Activated CD8-positive, alpha-beta T cell treated with anti-CD3 and anti-CD28 coated beads, Interleukin-2, amount 10 ng/mL, durations not matched to agents 7 days and 5 days (primary cell): Measurements from ENCODE around the gene EGLN1. TPM values are rescaled to one million over a fixed set of nuclear protein-coding genes. Genes with fewer than 3 reads are reported as not detected.
A peak's percentile ranks its signal among the peaks of the same experiment; 100 is the strongest.

Experiments
- ATAC-seq: fragments of 150-1000 bp; cut with Tn5 transposase; one replicate; pipeline ENCODE4 v1.10.0; 2021; ENCODE audit warnings: moderate library complexity
- CTCF ChIA-PET: fragments of 350-600 bp; sonication (Branson Sonifier 250); formaldehyde crosslinking; loops from one replicate; lab custom pipeline; 2021; ENCODE audit warnings: antibody characterized with exemption; lab: Charles Lee
- POLR2A ChIA-PET: fragments of 350-600 bp; sonication (Branson Sonifier 250); formaldehyde crosslinking; loops from one replicate; lab custom pipeline; 2021; ENCODE audit warnings: antibody characterized with exemption; lab: Charles Lee
- DNase-seq: peaks from one replicate; pipeline ENCODE4 v3.0.0-alpha.2; 2020
- H3K27ac Mint-ChIP-seq: one replicate; pipeline ENCODE4 v1.8.0; 2021; ENCODE audit warnings: mild to moderate bottlenecking, mixed read lengths
- H3K27me3 Mint-ChIP-seq: one replicate; pipeline ENCODE4 v1.8.0; 2021; ENCODE audit warnings: low read depth, mixed read lengths
- H3K36me3 Mint-ChIP-seq: one replicate; pipeline ENCODE4 v1.8.0; 2021; ENCODE audit warnings: low read depth, mixed read lengths
- H3K4me1 Mint-ChIP-seq: one replicate; pipeline ENCODE4 v1.8.0; 2021; ENCODE audit warnings: low read depth, mixed read lengths
- H3K4me3 Mint-ChIP-seq: one replicate; pipeline ENCODE4 v1.8.0; 2021; ENCODE audit warnings: mild to moderate bottlenecking, mixed read lengths
- H3K9me3 Mint-ChIP-seq: one replicate; pipeline ENCODE4 v1.8.0; 2022; ENCODE audit warnings: mixed read lengths; ENCODE audit not compliant: insufficient read depth
- total RNA-seq, 2 experiments: library from RNA; stranded (reverse); gene quantifications; one replicate each; pipeline ENCODE4 v1.2.3, GENCODE V29; 2021

Gene EGLN1
- total RNA-seq, 2 experiments from 2014 or later, result 30.5 to 32.6 TPM

DNA sequence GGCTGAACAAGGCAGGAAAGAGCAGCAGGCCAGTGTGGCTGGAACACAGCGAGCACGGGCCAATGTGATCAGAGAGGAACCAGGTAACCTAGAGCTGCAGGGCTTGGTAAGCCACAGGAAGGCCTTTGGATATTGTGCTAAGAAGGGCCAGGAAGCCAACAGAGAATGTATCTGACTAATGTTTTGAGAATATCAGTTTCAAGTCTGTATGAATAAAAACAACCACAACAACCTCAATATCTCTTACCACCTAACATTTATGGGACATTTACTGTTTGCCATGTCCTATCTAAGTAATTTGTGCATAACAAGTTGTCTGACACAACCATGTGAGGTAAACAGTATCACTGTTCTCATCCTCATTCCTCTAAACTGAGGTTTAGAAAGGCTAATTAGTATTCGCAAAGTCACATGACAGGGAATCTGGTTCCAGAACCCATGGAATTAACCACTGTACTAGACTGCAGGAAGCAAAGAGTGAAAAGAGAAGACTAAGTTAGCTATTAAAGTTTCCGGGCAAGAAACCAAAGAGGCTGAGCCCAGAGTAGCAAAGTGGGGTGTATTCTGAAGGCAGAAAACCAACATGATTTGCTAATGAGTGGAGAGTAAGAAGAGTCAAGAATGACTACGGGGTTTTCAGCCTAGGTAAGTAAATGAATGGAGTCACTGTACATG lies 45.1 kb downstream of the EGLN1 start:
- POLR2A ChIA-PET, result interaction anchor here (0.8 kb wide), 1 partner anchor 9 kb away, joined by 3 read pairs; no protein-coding TSS in a partner anchor

DNA sequence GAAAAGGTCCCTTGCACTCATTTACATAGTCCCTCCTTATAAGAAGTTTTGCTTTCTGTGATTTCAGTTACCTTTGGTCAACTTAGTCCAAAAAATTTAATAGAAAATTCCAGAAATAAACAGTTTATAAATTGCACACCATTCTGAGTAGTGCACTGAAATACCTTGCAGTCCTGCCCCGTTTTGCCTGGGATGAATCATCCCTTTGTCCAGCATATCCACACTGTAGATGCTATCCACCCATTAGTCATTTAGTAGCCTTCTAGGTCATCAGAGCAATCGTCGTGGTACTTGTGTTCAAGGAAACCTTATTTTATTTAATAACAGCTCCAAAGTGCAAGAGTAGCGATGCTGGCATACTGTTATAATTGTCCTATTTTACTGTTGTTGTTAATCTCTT lies 46.0 kb downstream of the EGLN1 start:
- CTCF ChIA-PET, result interaction anchor here (0.7 kb wide), 1 partner anchor 15 kb away, joined by 3 read pairs; no protein-coding TSS in a partner anchor
- H3K4me1 Mint-ChIP-seq, result peaks cover 23% of the 10 kb centered on the region
- no peak for DNase-seq
- no peak overlapping the region for H3K4me3 Mint-ChIP-seq
- POLR2A ChIA-PET, result interaction anchor here (0.8 kb wide), 1 partner anchor 10 kb away, joined by 3 read pairs; no protein-coding TSS in a partner anchor
- H3K9me3 Mint-ChIP-seq, result no peaks in the 10 kb centered on the region
- H3K27me3 Mint-ChIP-seq, result no peaks in the 10 kb centered on the region
- no peak overlapping the region for H3K27ac Mint-ChIP-seq
- no peak for ATAC-seq
- peaks cover 2% of the 10 kb centered on the region for H3K36me3 Mint-ChIP-seq

More for the DNA sequence above, 45.1 kb downstream of the EGLN1 start:
- peak overlapping the region; percentile 64 for H3K27ac Mint-ChIP-seq
- H3K36me3 Mint-ChIP-seq, result peaks cover 2% of the 10 kb centered on the region
- CTCF ChIA-PET, result interaction anchor here (0.7 to 1.0 kb wide), 2 partner anchors 12 to 45 kb away, joined by 3 to 4 read pairs; partner anchors contain the start of gene EGLN1
- DNase-seq (peak; percentile 42), ATAC-seq (peak; percentile 61)
- H3K27me3 Mint-ChIP-seq, result no peaks in the 10 kb centered on the region
- H3K4me3 Mint-ChIP-seq, result no peak overlapping the region
- H3K9me3 Mint-ChIP-seq, result no peaks in the 10 kb centered on the region
- peaks cover 23% of the 10 kb centered on the region for H3K4me1 Mint-ChIP-seq

DNA sequence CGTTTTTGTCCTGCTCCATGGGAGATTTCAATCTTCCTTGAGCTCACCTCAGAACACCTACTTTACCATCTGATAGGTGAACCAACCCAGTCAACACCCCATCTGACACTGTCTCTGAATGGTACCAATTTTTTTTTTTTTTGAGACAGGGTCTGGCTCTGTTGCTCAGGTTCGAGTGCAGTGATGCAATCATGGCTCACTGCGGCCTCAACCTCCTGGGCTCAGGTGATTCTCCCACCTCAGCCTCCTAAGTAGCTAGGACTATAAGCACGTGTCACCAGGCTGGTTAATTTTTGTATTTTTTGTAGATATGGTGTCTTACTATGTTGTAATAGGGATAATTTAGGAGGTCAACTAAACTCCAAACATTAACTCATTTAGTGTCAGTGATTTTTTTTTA lies 47.7 kb downstream of the EGLN1 start:
- ChIA-PET CTCF (interaction anchor here (0.6 to 1.2 kb wide), 3 partner anchors 19 to 231 kb away, joined by 3 read pairs; no protein-coding TSS in a partner anchor), POLR2A (no interaction called here)
- H3K9me3 Mint-ChIP-seq, result no peaks in the 10 kb centered on the region
- H3K4me3 Mint-ChIP-seq, result no peak overlapping the region
- peaks cover 23% of the 10 kb centered on the region for H3K4me1 Mint-ChIP-seq
- no peak for ATAC-seq
- no peak for DNase-seq
- peaks cover 7% of the 10 kb centered on the region for H3K36me3 Mint-ChIP-seq
- no peaks in the 10 kb centered on the region for H3K27me3 Mint-ChIP-seq
- H3K27ac Mint-ChIP-seq, result no peak overlapping the region

DNA sequence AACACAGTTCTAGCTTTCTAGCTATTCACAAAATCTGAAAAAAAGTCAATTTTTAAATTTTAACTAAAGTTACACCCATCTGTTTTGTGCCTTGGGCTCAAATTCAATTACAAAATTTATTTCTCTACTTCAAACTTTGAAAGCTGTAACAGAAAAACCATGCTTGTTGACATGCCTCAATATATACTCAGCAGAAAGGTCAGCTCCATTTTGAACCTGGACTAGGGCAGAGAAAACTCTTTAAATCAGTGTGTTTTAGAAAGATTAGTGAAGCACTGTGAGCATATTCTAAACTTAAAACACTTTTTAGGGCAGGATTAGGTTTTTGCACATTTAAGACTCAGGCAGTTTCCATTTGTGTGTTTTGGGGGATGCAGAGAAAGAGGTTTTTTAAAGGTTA lies 49.6 kb downstream of the EGLN1 start:
- POLR2A ChIA-PET, result interaction anchor here (1.0 kb wide), 1 partner anchor 48 kb away, joined by 3 read pairs; no protein-coding TSS in a partner anchor
- H3K4me3 Mint-ChIP-seq, result no peak overlapping the region
- ATAC-seq (no peak), DNase-seq (no peak)
- CTCF ChIA-PET, result interaction anchor here (0.7 to 1.7 kb wide), 4 partner anchors 11 to 384 kb away, joined by 3 to 7 read pairs (median 3); no protein-coding TSS in a partner anchor
- H3K4me1 Mint-ChIP-seq, result peaks cover 10% of the 10 kb centered on the region
- peaks cover 15% of the 10 kb centered on the region for H3K36me3 Mint-ChIP-seq
- H3K27me3 Mint-ChIP-seq, result no peaks in the 10 kb centered on the region
- no peak overlapping the region for H3K27ac Mint-ChIP-seq
- H3K9me3 Mint-ChIP-seq, result no peaks in the 10 kb centered on the region

DNA sequence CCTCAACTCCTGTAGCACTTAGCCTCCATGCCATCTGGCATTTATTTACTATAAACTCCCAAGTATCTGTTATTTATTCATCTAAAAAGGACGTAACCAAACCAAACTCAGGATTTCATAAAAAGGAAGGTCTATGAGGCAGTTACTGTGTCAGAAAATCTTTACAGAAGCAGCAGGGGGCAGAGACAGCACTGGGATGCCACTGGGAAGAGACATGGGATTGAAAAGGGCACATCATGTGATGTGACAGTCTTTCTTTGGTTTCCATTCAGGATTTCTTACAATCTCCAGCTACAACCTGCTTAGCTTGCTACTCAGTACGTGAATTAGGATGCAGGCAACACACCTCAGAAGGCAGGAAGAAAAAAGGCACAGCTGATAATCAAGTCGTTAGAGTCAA lies 52.8 kb downstream of the EGLN1 start:
- ChIA-PET CTCF (interaction anchor here (2.4 kb wide), 1 partner anchor 12 kb away, joined by 6 read pairs; no protein-coding TSS in a partner anchor), POLR2A (no interaction called here)
- H3K9me3 Mint-ChIP-seq, result no peaks in the 10 kb centered on the region
- ATAC-seq (no peak), DNase-seq (no peak)
- H3K4me3 Mint-ChIP-seq, result no peak overlapping the region
- H3K36me3 Mint-ChIP-seq, result peaks cover 32% of the 10 kb centered on the region
- no peaks in the 10 kb centered on the region for H3K4me1 Mint-ChIP-seq
- H3K27ac Mint-ChIP-seq, result no peak overlapping the region
- H3K27me3 Mint-ChIP-seq, result no peaks in the 10 kb centered on the region

DNA sequence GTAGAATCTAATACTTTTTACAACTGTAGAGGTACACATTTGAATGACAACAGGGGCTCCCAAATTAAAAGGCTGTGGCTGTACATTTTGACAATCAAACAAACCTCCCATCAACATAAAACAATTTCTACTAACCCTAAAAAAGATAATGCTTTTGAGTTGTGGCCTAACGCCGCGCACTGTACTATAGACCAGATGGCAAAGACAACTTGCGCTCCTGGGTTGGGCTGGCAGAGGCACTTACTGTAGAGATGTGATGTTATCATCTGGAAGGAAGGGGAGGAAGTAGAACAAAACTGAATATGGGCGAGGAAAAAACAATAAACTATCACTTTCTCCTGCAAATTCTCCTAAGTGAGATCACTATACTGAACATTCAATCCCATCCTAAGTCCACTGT lies 57.9 kb downstream of the EGLN1 start:
- POLR2A ChIA-PET, result interaction anchor here (1.4 kb wide), 1 partner anchor 26 kb away, joined by 5 read pairs; the partner anchor contains the start of genes EXOC8 and SPRTN

DNA sequence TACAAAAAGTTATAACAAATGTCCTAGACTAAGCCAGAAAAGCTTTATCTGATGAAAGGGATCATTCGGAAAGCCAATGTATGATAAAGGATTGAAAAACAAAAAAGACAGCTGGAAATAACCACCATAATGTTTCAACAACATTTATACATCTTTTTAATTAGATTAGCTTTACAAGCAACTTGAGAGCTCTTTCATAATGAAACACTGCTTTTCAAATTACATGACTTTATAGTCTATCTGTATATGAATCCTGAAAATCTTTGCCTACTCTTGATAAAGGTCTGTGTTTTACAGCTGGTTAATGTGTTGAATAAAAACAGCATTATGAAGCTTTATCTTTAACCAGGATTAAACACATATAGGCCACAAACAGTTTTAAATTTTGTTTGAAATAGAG lies 58.5 kb downstream of the EGLN1 start:
- ChIA-PET CTCF (interaction anchor here (1.0 to 2.3 kb wide), 6 partner anchors 15 to 240 kb away, joined by 3 to 10 read pairs (median 4); no protein-coding TSS in a partner anchor), POLR2A (interaction anchor here (1.4 kb wide), 1 partner anchor 26 kb away, joined by 5 read pairs; the partner anchor contains the start of genes EXOC8 and SPRTN)
- H3K27ac Mint-ChIP-seq, result no peak overlapping the region
- H3K9me3 Mint-ChIP-seq, result no peaks in the 10 kb centered on the region
- H3K36me3 Mint-ChIP-seq, result peaks cover 46% of the 10 kb centered on the region
- H3K4me3 Mint-ChIP-seq, result no peak overlapping the region
- H3K27me3 Mint-ChIP-seq, result no peaks in the 10 kb centered on the region
- DNase-seq, result no peak
- H3K4me1 Mint-ChIP-seq, result no peaks in the 10 kb centered on the region
- no peak for ATAC-seq

More for the DNA sequence above, 57.9 kb downstream of the EGLN1 start:
- Mint-ChIP-seq H3K27me3 (no peaks in the 10 kb centered on the region), H3K4me1 (no peaks in the 10 kb centered on the region), H3K4me3 (no peak overlapping the region), H3K27ac (no peak overlapping the region), H3K36me3 (peaks cover 51% of the 10 kb centered on the region), H3K9me3 (no peaks in the 10 kb centered on the region)
- ATAC-seq, result no peak
- CTCF ChIA-PET, result interaction anchor here (1.0 to 2.3 kb wide), 4 partner anchors 213 to 240 kb away, joined by 3 to 10 read pairs (median 6); no protein-coding TSS in a partner anchor
- DNase-seq, result no peak

DNA sequence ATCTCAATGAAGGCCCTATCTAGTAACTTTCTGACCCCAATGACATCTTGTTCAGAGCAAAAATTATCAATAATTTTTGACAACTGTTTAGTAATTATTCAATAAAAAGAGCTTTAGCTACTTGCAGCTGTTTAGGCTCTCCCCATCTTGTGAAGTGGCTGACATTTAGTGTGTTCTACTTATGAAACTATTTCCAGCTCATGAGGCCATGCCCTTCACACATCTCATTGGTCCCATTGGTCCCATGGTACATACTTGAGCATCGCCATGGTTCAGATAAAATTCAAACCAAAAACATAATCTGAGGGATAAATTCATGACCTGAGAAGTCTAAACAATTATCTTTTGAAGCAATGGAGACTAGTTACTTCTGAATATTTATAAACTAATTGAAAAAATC lies 59.8 kb downstream of the EGLN1 start:
- no peaks in the 10 kb centered on the region for H3K27me3 Mint-ChIP-seq
- DNase-seq (no peak), ATAC-seq (no peak)
- no peaks in the 10 kb centered on the region for H3K9me3 Mint-ChIP-seq
- ChIA-PET CTCF (interaction anchor here (1.0 to 2.2 kb wide), 4 partner anchors 10 to 244 kb away, joined by 3 to 10 read pairs (median 3); no protein-coding TSS in a partner anchor), POLR2A (no interaction called here)
- no peak overlapping the region for H3K4me3 Mint-ChIP-seq
- H3K4me1 Mint-ChIP-seq, result peaks cover 8% of the 10 kb centered on the region
- peaks cover 47% of the 10 kb centered on the region for H3K36me3 Mint-ChIP-seq
- no peak overlapping the region for H3K27ac Mint-ChIP-seq

DNA sequence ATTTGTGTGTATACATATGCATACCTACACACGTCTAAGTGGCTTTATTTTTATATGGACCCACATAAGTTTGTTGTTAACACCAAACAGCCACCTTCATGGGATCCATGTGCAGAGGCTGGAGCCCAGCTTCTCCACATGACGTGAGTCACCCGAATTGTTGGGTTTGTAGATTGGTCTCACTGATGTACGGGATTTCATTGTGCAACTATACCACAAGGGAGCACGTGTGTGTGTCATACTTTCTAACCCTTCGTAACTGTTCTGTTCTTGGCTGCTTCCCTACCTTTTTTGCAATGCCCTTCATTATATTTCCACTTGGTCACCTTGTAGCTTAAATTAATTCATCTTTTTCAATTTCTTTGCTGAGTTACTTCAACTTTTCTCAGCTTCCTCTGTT lies 63.0 kb downstream of the EGLN1 start:
- POLR2A ChIA-PET, result interaction anchor here (0.9 kb wide), 1 partner anchor 21 kb away, joined by 5 read pairs; the partner anchor contains the start of genes EXOC8 and SPRTN

DNA sequence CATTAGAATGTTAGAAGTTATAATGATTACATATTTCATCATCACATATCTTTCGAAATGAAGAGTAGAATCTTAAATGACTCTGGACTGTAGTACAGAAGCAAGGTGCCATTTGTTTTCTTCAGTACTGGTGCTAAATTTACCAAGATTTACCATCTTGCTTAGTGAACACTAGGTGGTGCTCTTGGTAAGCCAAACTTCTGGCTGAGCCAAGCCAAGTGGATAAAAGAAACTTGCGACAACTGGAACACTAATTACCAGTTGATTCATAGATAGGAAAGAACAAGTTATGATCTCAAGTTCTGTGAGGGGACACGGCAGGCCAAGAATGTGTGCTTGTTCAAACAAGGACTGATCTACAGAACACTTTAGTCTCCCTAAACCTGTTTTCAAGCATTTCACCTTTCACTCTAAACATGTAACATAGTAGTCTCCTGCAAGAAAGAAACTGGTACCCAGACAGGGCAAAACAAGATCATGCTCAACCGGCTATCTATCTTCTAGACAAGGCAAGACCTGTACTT lies 64.2 kb downstream of the EGLN1 start:
- POLR2A ChIA-PET, result no interaction called here
- peak overlapping the region; percentile 4 for H3K27ac Mint-ChIP-seq
- peaks cover 30% of the 10 kb centered on the region for H3K36me3 Mint-ChIP-seq
- no peak overlapping the region for H3K4me3 Mint-ChIP-seq
- peaks cover 8% of the 10 kb centered on the region for H3K4me1 Mint-ChIP-seq
- CTCF ChIA-PET, result interaction anchor here (0.7 to 3.3 kb wide), 31 partner anchors 9 to 259 kb away, joined by 3 to 24 read pairs (median 4); partner anchors contain the start of genes EXOC8, SPRTN and TSNAX
- DNase-seq (peak; percentile 57), ATAC-seq (peak; percentile 85)
- H3K27me3 Mint-ChIP-seq, result no peaks in the 10 kb centered on the region
- no peaks in the 10 kb centered on the region for H3K9me3 Mint-ChIP-seq

More for the DNA sequence above, 63.0 kb downstream of the EGLN1 start:
- no peak overlapping the region for H3K4me3 Mint-ChIP-seq
- H3K4me1 Mint-ChIP-seq, result peaks cover 8% of the 10 kb centered on the region
- CTCF ChIA-PET, result interaction anchor here (1.0 to 2.0 kb wide), 2 partner anchors 231 to 244 kb away, joined by 3 to 6 read pairs; no protein-coding TSS in a partner anchor
- no peak overlapping the region for H3K27ac Mint-ChIP-seq
- DNase-seq (no peak), ATAC-seq (no peak)
- peaks cover 31% of the 10 kb centered on the region for H3K36me3 Mint-ChIP-seq
- no peaks in the 10 kb centered on the region for H3K9me3 Mint-ChIP-seq
- H3K27me3 Mint-ChIP-seq, result no peaks in the 10 kb centered on the region

DNA sequence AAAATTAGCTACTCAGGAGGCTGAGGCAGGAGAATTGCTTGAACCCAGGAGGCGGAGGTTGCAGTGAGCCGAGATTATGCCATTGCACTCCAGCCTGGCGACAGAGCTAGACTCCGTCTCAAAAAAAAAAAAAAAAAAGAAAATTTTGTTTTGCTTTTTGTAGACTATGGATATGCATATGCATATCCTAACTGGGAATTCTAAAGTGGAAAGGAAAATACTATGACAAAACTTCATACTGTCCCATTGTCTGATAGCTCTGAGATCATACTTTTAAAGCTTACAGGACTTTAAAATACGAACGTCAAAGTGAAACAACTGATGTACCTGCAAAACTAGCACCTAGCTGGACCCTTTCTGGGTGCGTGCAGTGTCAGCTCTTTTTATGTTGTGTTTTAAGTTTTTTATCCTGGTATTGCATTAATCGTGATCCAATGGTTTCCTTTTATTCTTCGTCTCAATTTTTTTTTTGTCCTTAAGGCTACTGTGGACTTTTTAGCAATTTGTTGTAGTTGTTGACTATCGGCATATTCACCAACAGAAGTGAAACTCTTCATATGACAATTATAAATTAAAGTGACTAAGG lies 64.8 kb downstream of the EGLN1 start:
- ChIA-PET POLR2A (interaction anchor here (0.6 kb wide), 2 partner anchors 169 to 296 kb away, joined by 3 read pairs; no protein-coding TSS in a partner anchor), CTCF (interaction anchor here (0.6 to 3.3 kb wide), 27 partner anchors 8 to 792 kb away, joined by 3 to 24 read pairs (median 4); partner anchors contain the start of genes EXOC8, SPRTN and TSNAX)
- Mint-ChIP-seq H3K27me3 (no peaks in the 10 kb centered on the region), H3K27ac (no peak overlapping the region), H3K4me1 (peaks cover 8% of the 10 kb centered on the region), H3K4me3 (no peak overlapping the region), H3K36me3 (peaks cover 31% of the 10 kb centered on the region), H3K9me3 (no peaks in the 10 kb centered on the region)
- DNase-seq (no peak), ATAC-seq (no peak)
